ENCODE results near the gene ZNF487. TPM values are rescaled to one million over a fixed set of nuclear protein-coding genes. Genes with fewer than 3 reads are reported as not detected.
"Not testable (repeated sequence)": the region's sequence is repeated elsewhere in the genome, so short reads cannot be mapped to it uniquely, and the experiment has no call there.

The ZNF487 gene
- total RNA-seq, 4 donors from 2014 or later, result 3.7 to 9.2 (median 6.8) TPM

DNA sequence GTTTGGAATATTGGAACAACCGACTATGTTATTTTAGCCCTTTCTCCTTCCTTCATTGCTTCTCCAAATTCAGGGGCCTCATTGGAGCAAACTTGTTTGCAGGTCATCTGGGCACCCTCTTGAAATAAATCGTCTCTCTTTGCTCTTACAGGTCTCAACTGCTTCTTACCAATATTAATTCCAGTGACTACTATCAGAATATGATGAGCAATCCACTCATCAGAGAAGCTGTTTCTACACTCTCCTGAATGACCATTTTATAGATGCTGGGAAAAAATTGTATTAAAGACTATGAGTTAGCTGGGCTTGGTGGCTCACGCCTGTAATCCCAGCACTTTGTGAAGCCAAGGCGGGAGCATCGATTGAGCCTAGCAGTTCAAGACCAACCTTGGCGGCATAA lies 15.4 kb upstream of the ZNF487 start:
- ATAC-seq (ENCODE audit: low FRiP score) (no peak), DNase-seq (ENCODE audit: low spot score) (no peak)
- TF ChIP-seq, protein P1, sequence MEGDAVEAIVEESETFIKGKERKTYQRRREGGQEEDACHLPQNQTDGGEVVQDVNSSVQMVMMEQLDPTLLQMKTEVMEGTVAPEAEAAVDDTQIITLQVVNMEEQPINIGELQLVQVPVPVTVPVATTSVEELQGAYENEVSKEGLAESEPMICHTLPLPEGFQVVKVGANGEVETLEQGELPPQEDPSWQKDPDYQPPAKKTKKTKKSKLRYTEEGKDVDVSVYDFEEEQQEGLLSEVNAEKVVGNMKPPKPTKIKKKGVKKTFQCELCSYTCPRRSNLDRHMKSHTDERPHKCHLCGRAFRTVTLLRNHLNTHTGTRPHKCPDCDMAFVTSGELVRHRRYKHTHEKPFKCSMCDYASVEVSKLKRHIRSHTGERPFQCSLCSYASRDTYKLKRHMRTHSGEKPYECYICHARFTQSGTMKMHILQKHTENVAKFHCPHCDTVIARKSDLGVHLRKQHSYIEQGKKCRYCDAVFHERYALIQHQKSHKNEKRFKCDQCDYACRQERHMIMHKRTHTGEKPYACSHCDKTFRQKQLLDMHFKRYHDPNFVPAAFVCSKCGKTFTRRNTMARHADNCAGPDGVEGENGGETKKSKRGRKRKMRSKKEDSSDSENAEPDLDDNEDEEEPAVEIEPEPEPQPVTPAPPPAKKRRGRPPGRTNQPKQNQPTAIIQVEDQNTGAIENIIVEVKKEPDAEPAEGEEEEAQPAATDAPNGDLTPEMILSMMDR (IDR thresholded peaks at IDR 0.05), result no peak

- not testable (repeated sequence) for ATAC-seq (ENCODE audit: low FRiP score); DNase-seq (ENCODE audit: low spot score)
These were observed 15.0 kb upstream of the ZNF487 start for GRCh38 chr10:43421944-43422343.

DNA sequence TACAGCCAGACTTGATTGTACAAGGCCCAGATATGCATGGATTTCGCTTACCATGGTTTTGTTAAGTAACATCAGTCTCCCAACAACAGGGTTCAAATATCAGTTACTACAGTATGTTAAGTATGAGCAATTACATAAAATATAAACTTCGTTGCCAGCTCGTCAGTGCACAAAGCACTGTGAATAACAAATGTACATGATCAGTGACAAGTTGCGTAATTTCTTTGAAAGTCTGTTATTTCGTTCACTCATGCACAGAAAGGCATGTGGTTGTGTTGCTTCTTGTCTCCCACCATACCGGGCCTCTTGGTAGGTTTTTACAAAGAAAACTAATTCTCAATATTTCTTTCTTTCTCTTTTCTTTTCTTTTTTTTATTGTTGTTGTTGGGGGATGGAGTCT lies 12.5 kb upstream of the ZNF487 start:
- ATAC-seq (ENCODE audit: low FRiP score) (no peak), DNase-seq (ENCODE audit: low spot score) (no peak)
- TF ChIP-seq, protein P1 (IDR thresholded peaks at IDR 0.05), result no peak

DNA sequence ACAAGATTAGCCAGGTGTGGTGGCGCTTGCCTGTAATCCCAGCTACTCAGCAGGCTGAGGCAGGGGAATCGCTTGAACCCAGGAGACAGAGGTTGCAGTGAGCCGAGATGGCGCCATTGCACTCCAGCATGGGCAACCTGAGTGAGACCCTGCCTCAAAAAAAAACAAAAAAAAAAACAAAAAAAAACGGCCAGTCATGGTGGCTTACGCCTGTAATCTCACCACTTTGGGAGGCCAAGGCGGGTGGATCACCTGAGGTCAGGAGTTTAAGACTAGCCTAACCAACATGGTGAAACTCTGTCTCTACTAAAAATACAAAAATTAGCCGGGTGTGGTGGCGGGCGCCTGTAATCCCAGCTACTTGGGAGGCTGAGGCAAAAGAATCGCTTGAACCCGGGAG lies 10.4 kb upstream of the ZNF487 start:
- not testable (repeated sequence) for ATAC-seq (ENCODE audit: low FRiP score); DNase-seq (ENCODE audit: low spot score)

GRCh38 chr10:43427166-43427825 lies 9.6 kb upstream of the ZNF487 start:
- ATAC-seq (ENCODE audit: low FRiP score) (no peak), DNase-seq (ENCODE audit: low spot score) (no peak)
- TF ChIP-seq, protein P1 (IDR thresholded peaks at IDR 0.05), result no peak

- ATAC-seq (ENCODE audit: low FRiP score), result no peak
- TF ChIP-seq, protein P1 (IDR thresholded peaks at IDR 0.05), result no peak
These were observed 5.8 kb upstream of the ZNF487 start for GRCh38 chr10:43430926-43431663.

DNA sequence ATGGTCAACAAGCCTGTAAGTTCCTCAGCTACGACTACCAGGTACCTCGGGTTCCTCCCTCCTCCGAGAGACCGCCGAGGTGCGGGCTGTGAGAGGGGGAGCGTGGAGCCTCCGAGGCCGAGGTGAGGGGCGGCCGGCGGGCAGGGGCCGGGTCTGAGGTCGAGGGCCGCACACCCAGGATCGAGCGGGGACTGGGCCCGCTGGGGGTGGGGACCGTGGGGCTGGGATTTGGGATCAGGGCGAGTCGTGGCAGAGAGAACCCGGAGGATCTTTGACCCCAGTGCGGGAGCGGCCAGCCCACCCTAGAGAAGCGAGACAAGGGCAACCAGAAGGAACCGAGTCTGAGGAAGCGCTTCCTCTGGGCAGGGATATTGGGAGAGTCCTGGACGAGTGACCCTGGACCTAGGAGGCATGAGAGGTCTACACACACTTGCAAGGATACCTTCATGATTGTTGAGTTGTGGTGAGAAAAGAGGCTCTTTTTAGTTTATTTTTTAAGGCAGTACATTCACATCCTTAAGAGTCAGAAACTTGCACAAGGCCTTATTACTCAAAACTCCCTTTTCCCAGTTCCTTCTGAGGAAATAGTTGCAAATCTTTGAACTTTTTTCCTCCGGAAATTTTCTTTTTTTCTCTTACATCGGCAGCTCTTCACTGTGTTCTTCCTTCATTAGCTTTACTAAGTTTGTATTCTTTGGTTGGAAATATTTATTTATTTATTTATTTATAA lies 395 bp downstream of the ZNF487 start:
- no peak for DNase-seq (ENCODE audit: low spot score)
- TF ChIP-seq, protein P1 (IDR thresholded peaks at IDR 0.05), result no peak
- ATAC-seq (ENCODE audit: low FRiP score), result no peak

More at GRCh38 chr10:43430926-43431663, 5.8 kb upstream of the ZNF487 start:
- DNase-seq (ENCODE audit: low spot score), result no peak

All from omental fat pad (tissue), 4 donors.